Activated naive CD4-positive, alpha-beta T cell treated with anti-CD3 and anti-CD28 coated beads, Interleukin-2, amount 50 U/mL, for 72 hours (primary cell): ENCODE data around the gene SETDB2. TPM values are rescaled to one million over a fixed set of nuclear protein-coding genes. Genes with fewer than 3 reads are reported as not detected.

Experiments
- ATAC-seq, 2 donors: fragments of 150-1000 bp; cut with Tn5 transposase; 2 replicates each; pipeline ENCODE4 v1.10.0; 2021; ENCODE audit warnings: mild to moderate bottlenecking in 2 of 2, moderate library complexity in 2 of 2
- DNase-seq, 2 donors: peaks; one replicate each; pipeline ENCODE4 v3.0.0; 2021 to 2022; ENCODE audit warnings: low spot score in 2 of 2
- H3K27ac Mint-ChIP-seq, 2 donors: one replicate each; pipeline ENCODE4 v1.8.0; 2022; ENCODE audit warnings: mild to moderate bottlenecking in 2 of 2, mixed read lengths in 2 of 2
- H3K36me3 Mint-ChIP-seq, 2 donors: one replicate each; pipeline ENCODE4 v1.8.0; 2022; ENCODE audit warnings: mixed read lengths in 2 of 2
- H3K9me3 Mint-ChIP-seq, 2 donors: one replicate each; pipeline ENCODE4 v1.8.0; 2022; ENCODE audit warnings: mixed read lengths in 2 of 2
- total RNA-seq, 2 donors: library from RNA; stranded (reverse); gene quantifications; one replicate each; pipeline ENCODE4 v1.2.3, GENCODE V29; 2022

Gene SETDB2
- total RNA-seq, 2 donors from 2014 or later, result 16.0 to 22.7 TPM

DNA sequence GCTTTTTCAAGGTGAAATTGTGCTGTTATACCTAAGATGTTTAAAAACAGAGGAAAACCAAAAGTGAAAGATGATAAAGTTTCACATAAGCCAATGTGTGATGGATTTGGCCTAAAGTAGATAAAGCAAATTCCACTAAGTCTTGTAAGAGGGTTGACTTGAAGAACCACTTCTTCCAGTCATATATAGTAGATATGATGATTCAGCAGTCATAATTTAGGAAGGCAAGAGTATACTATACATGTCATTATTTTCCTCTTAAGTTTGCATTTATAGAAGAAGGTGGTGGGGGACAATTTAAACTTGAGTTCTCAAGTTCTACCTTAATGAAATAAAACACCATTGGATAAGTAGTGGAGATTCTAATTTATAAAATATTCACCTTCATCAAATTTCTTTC is 88.9 kb downstream of the SETDB2 start:
- DNase-seq, result no peak
- H3K36me3 Mint-ChIP-seq, result peaks cover 13 to 25% of the 10 kb centered on the region in 2 donors
- H3K27ac Mint-ChIP-seq, result no peak overlapping the region
- ATAC-seq, result no peak
- H3K9me3 Mint-ChIP-seq, result no peaks in the 10 kb centered on the region

GRCh38 chr13:49533591-49534269 is 89.7 kb downstream of the SETDB2 start:
- no peaks in the 10 kb centered on the region for H3K9me3 Mint-ChIP-seq
- DNase-seq (no peak), ATAC-seq (no peak)
- peak overlapping the region in 1 of 2 donors; percentile 14 for H3K27ac Mint-ChIP-seq
- peaks cover 13 to 25% of the 10 kb centered on the region in 2 donors for H3K36me3 Mint-ChIP-seq

GRCh38 chr13:49536144-49536873 is 92.2 kb downstream of the SETDB2 start:
- DNase-seq, result no peak
- no peak for ATAC-seq
- H3K9me3 Mint-ChIP-seq, result no peaks in the 10 kb centered on the region
- peaks cover 14 to 29% of the 10 kb centered on the region in 2 donors for H3K36me3 Mint-ChIP-seq
- H3K27ac Mint-ChIP-seq, result peak overlapping the region in 1 of 2 donors; percentile 22

DNA sequence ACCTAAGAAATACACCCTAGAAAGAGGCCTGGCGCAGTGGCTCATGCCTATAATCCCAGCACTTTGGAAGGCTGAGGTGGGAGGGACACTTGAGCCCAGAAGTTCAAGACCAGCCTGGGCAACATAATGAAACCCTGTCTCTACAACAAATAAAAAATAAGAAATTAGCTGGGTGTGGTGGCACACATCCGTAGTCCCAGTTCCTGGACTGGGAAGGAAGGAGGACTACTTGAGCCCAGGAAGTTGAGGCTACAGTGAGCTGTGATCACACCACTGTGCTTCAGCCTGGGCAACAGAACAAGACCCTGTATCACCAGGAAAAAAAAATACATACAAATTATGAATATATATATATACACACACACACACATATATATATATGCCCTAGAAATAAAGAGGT is 94.3 kb downstream of the SETDB2 start:
- no peak overlapping the region for H3K27ac Mint-ChIP-seq
- ATAC-seq, result no peak
- H3K36me3 Mint-ChIP-seq, result peaks cover 14 to 25% of the 10 kb centered on the region in 2 donors
- DNase-seq, result no peak
- no peaks in the 10 kb centered on the region for H3K9me3 Mint-ChIP-seq

GRCh38 chr13:49539313-49539712 is 95.2 kb downstream of the SETDB2 start:
- H3K27ac Mint-ChIP-seq, result peak overlapping the region in 1 of 2 donors; percentile 86
- peaks cover 14 to 25% of the 10 kb centered on the region in 2 donors for H3K36me3 Mint-ChIP-seq

DNA sequence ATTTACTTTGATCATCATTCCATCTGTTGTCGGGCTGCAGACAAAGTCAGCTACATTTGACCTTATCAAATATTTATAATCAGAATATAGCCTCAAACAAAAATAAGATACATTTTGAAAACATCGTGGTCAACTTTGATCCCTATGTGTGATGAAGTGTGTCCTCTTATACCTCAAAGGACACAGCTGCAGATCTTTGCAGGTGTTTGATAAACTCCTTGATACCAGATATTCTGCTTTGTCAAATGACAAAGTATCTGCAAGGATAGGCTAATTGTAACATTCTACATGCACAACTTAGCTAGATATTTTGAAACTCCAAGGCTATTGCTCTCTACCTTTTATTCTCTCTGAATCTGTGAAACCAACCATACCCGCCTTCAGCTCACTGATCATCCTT is 95.7 kb downstream of the SETDB2 start:
- DNase-seq, result no peak
- no peaks in the 10 kb centered on the region for H3K9me3 Mint-ChIP-seq
- H3K27ac Mint-ChIP-seq, result peak overlapping the region; percentile 57 to 79
- H3K36me3 Mint-ChIP-seq, result peaks cover 14 to 25% of the 10 kb centered on the region in 2 donors
- ATAC-seq, result no peak

More at GRCh38 chr13:49539313-49539712, 95.2 kb downstream of the SETDB2 start:
- ATAC-seq (no peak), DNase-seq (no peak)
- H3K9me3 Mint-ChIP-seq, result no peaks in the 10 kb centered on the region

- Mint-ChIP-seq H3K9me3 (no peaks in the 10 kb centered on the region), H3K36me3 (peaks cover 14 to 25% of the 10 kb centered on the region in 2 donors), H3K27ac (peak overlapping the region; percentile 57 to 79)
- ATAC-seq, result peak in 1 of 2 donors; percentile 26
- DNase-seq, result no peak
Measured at GRCh38 chr13:49540552-49540951, 96.5 kb downstream of the SETDB2 start.

- peaks cover 14 to 18% of the 10 kb centered on the region in 2 donors for H3K36me3 Mint-ChIP-seq
- peak overlapping the region in 1 of 2 donors; percentile 60 for H3K27ac Mint-ChIP-seq
- DNase-seq, result no peak
- ATAC-seq, result no peak
- H3K9me3 Mint-ChIP-seq, result no peaks in the 10 kb centered on the region
Measured at GRCh38 chr13:49543656-49544055, 99.6 kb downstream of the SETDB2 start.

Other genes starting within 250 kb of the SETDB2 start
- gene MLNR, start 223.9 kb upstream of the SETDB2 start, total RNA-seq, result not detected
- gene CDADC1, start 196.3 kb upstream of the SETDB2 start, total RNA-seq, result 10 to 100 TPM; 15.8 to 16.9 TPM
- gene CAB39L, start 210 bp upstream of the SETDB2 start, total RNA-seq, result 10 to 100 TPM in 1 of 2 donors, 1 to 10 TPM in 1; 5.2 to 14.5 TPM
- 100 to 1,000 TPM in 1 of 2 donors, 10 to 100 TPM in 1; 57.2 to 132 TPM for gene PHF11, start 51.7 kb downstream of the SETDB2 start, total RNA-seq
- 10 to 100 TPM; 15.6 to 26.1 TPM for gene RCBTB1, start 141.3 kb downstream of the SETDB2 start, total RNA-seq
- 1 to 10 TPM; 1.5 to 1.6 TPM for gene ARL11, start 184.2 kb downstream of the SETDB2 start, total RNA-seq
- gene EBPL, start 247.2 kb downstream of the SETDB2 start, total RNA-seq, result 10 to 100 TPM; 31.9 to 59.9 TPM